HCT116 (cell line): ENCODE measurements around the gene KIRREL3. TPM values are rescaled to one million over a fixed set of nuclear protein-coding genes. Genes with fewer than 3 reads are reported as not detected.

Experiments
- ATAC-seq: fragments of 200-7000 bp; cut with Tn5 transposase; 2 replicates; pipeline ENCODE4 v1.9.1; 2020; ENCODE audit warnings: mild to moderate bottlenecking, moderate library complexity
- BruUV-seq: library from RNA; stranded (reverse); fragments of 400-500 nt; replicated peaks from 2 replicates; lab custom pipeline; 2021; lab: Mats Ljungman, UMichigan
- CTCF ChIA-PET: fragments of 300-600 bp; sonication (Branson Sonifier 250); formaldehyde crosslinking; loops from one replicate; lab custom pipeline; 2021; ENCODE audit warnings: antibody characterized with exemption; lab: Charles Lee
- POLR2A ChIA-PET: fragments of 300-600, 350-600 bp; sonication (Branson Sonifier 250); formaldehyde crosslinking; loops from one replicate; lab custom pipeline; 2021; ENCODE audit warnings: antibody characterized with exemption; lab: Charles Lee
- RAD21 ChIA-PET, 2 experiments: fragments of 300-600 bp; sonication (Branson Sonifier 250); formaldehyde crosslinking; loops; one replicate each; lab custom pipeline; 2023; ENCODE audit warnings: low total read pairs in 2 of 2; ENCODE audit not compliant: uncharacterized antibody in 2 of 2, unreplicated experiment in 2 of 2, low non-redundant PET in 1 of 2; lab: Charles Lee
- DNase-seq: peaks from one replicate; pipeline ENCODE4 v3.0.0-alpha.2; 2010; ENCODE audit warnings: low read depth, low spot score
- H2AFZ ChIP-seq: fragments of 200-600 bp; shearing (Covaris generic), sonication (generic); 2 replicates; pipeline ENCODE4 v1.6.1; 2017; ENCODE audit warnings: low read depth, mixed run types, mixed read lengths, antibody characterized with exemption, low read length; ENCODE audit not compliant: poor library complexity, severe bottlenecking
- H3K27ac ChIP-seq: 2 replicates; pipeline ENCODE4 v1.5.1; 2012; ENCODE audit warnings: low read depth, low read length
- H3K27me3 ChIP-seq: fragments of 200-600 bp; sonication (generic); 2 replicates; pipeline ENCODE4 v1.6.1; 2016; ENCODE audit warnings: mixed run types, low read length, mixed read lengths; ENCODE audit not compliant: insufficient read depth
- H3K36me3 ChIP-seq, 2 experiments: fragments of 200-500 bp in 1 of 2; fragments of 200-600 bp in 1 of 2; sonication (Bioruptor generic) in 1 of 2; sonication (generic) in 1 of 2; 2 replicates each; pipeline versions ENCODE4 v1.5.1 to v1.6.1; 2014 to 2016; ENCODE audit warnings: low read length in 2 of 2, inconsistent platforms in 1 of 2, mixed read lengths in 1 of 2, mixed run types in 1 of 2; ENCODE audit not compliant: insufficient read depth in 2 of 2, control insufficient read depth in 1 of 2
- H3K4me1 ChIP-seq, 2 experiments: fragments of 200-600 bp in 1 of 2; sonication (generic) in 1 of 2; 2 replicates each; pipeline versions ENCODE4 v1.5.1 to v1.6.1; 2012 to 2017; ENCODE audit warnings: low read length in 2 of 2, inconsistent platforms in 1 of 2, mild to moderate bottlenecking in 1 of 2, mixed read lengths in 1 of 2, mixed run types in 1 of 2, moderate library complexity in 1 of 2; ENCODE audit not compliant: insufficient read depth in 2 of 2, control insufficient read depth in 1 of 2
- H3K4me2 ChIP-seq: fragments of 200-600 bp; sonication (generic); 2 replicates; pipeline ENCODE4 v1.6.1; 2017; ENCODE audit warnings: mixed run types, low read length, mixed read lengths
- H3K4me3 ChIP-seq, 2 experiments: fragments of 200-600 bp in 1 of 2; sonication (generic) in 1 of 2; replicated peaks in 1 of 2; 2 replicates each; pipeline ENCODE4 v1.5.1; 2011 to 2016; ENCODE audit warnings: low read length in 2 of 2, control low read depth in 1 of 2, low read depth in 1 of 2, mild to moderate bottlenecking in 1 of 2, mixed read lengths in 1 of 2, mixed run types in 1 of 2
- H3K79me2 ChIP-seq: fragments of 200-600 bp; sonication (generic); 2 replicates; pipeline ENCODE4 v1.6.1; 2017; ENCODE audit warnings: mild to moderate bottlenecking, mixed run types, low read length, moderate library complexity, mixed read lengths; ENCODE audit not compliant: insufficient read depth
- H3K9ac ChIP-seq: fragments of 200-600 bp; sonication (generic); 2 replicates; pipeline ENCODE4 v1.6.1; 2016; ENCODE audit warnings: low read length, mixed read lengths
- H3K9me2 ChIP-seq: fragments of 200-600 bp; sonication (generic), shearing (Covaris generic); 2 replicates; pipeline ENCODE4 v1.6.1; 2017; ENCODE audit warnings: mixed run types, mild to moderate bottlenecking, moderate library complexity; ENCODE audit not compliant: insufficient read depth
- H3K9me3 ChIP-seq, 2 experiments: fragments of 200-500 bp in 1 of 2; fragments of 200-600 bp in 1 of 2; sonication (Bioruptor generic) in 1 of 2; sonication (generic) in 1 of 2; 2 replicates each; pipeline ENCODE4 v1.6.1; 2014 to 2017; ENCODE audit warnings: low read length in 2 of 2, mixed read lengths in 2 of 2, inconsistent platforms in 1 of 2, low read depth in 1 of 2, mild to moderate bottlenecking in 1 of 2, mixed run types in 1 of 2, moderate library complexity in 1 of 2; ENCODE audit not compliant: control insufficient read depth in 1 of 2, insufficient read depth in 1 of 2
- H4K20me1 ChIP-seq: fragments of 200-600 bp; sonication (generic), shearing (Covaris generic); 2 replicates; pipeline ENCODE4 v1.6.1; 2017; ENCODE audit warnings: mixed run types, mild to moderate bottlenecking, moderate library complexity; ENCODE audit not compliant: insufficient read depth
- ATF3 ChIP-seq: IDR thresholded peaks from 2 replicates; pipeline ENCODE4 v1.6.1; 2012
- CBX3 ChIP-seq: IDR thresholded peaks from 2 replicates; pipeline ENCODE4 v1.6.1; 2012; ENCODE audit warnings: low read depth
- CTCF ChIP-seq, 3 experiments: fragments of 200-600 bp in 1 of 3; sonication (generic) in 1 of 3; IDR thresholded peaks in 2 of 3; conservative IDR thresholded peaks in 1 of 3; 2 replicates each; pipeline ENCODE4 v1.5.1; 2012 to 2017; ENCODE audit warnings: low read depth in 2 of 3, low read length in 2 of 3, antibody characterized with exemption in 1 of 3, borderline replicate concordance in 1 of 3, control low read depth in 1 of 3, mild to moderate bottlenecking in 1 of 3, mixed read lengths in 1 of 3, mixed run types in 1 of 3, moderate library complexity in 1 of 3; ENCODE audit not compliant: insufficient read depth in 1 of 3
- EGR1 ChIP-seq: IDR thresholded peaks from 2 replicates; pipeline ENCODE4 v1.6.1; 2012; ENCODE audit warnings: low read depth
- ELF1 ChIP-seq: IDR thresholded peaks from 2 replicates; pipeline ENCODE4 v1.6.1; 2012; ENCODE audit warnings: low read depth, borderline replicate concordance
- MAX ChIP-seq: IDR thresholded peaks from 2 replicates; pipeline ENCODE4 v1.6.1; 2012
- POLR2AphosphoS5 ChIP-seq: IDR thresholded peaks from 2 replicates; pipeline ENCODE4 v1.6.1; 2011; ENCODE audit warnings: mild to moderate bottlenecking, low read depth, low read length, moderate library complexity
- SIN3A ChIP-seq: IDR thresholded peaks from 2 replicates; pipeline ENCODE4 v1.6.1; 2012; ENCODE audit warnings: low read depth
- SP1 ChIP-seq: IDR thresholded peaks from 2 replicates; pipeline ENCODE4 v1.6.1; 2012; ENCODE audit warnings: low read depth
- TCF7L2 ChIP-seq: IDR thresholded peaks from 2 replicates; pipeline ENCODE4 v1.7.0; 2011; ENCODE audit warnings: borderline replicate concordance, inconsistent platforms; ENCODE audit not compliant: insufficient read depth, insufficient read length; ENCODE audit errors: extremely low read depth
- YY1 ChIP-seq: IDR thresholded peaks from 2 replicates; pipeline ENCODE4 v1.6.1; 2011; ENCODE audit warnings: low read length, low read depth, moderate library complexity, mild to moderate bottlenecking; ENCODE audit not compliant: insufficient replicate concordance; ENCODE audit errors: extremely low read depth
- ZBTB33 ChIP-seq: IDR thresholded peaks from 2 replicates; pipeline ENCODE4 v1.6.1; 2011; ENCODE audit warnings: mild to moderate bottlenecking, low read length, moderate library complexity; ENCODE audit not compliant: insufficient replicate concordance; ENCODE audit errors: extremely low read depth
- ZFX ChIP-seq: fragments of 450-650 bp; IDR thresholded peaks from 2 replicates; pipeline ENCODE4 v1.6.1; 2017
- intact Hi-C: fragments of 100-400 bp; cut with micrococcal nuclease; formaldehyde crosslinking; loops from 2 replicates; pipeline ENCODE4 v1.10.0; 2022
- total RNA-seq: library from RNA; stranded (reverse); gene quantifications from one replicate; pipeline ENCODE4 v1.2.1, GENCODE V29; 2021; ENCODE audit not compliant: unreplicated experiment

Gene KIRREL3
- total RNA-seq, 1 experiment from 2014 or later, result not detected

GRCh38 chr11:126595560-126595959, 405.0 kb downstream of the KIRREL3 start:
- Histone ChIP-seq H3K9me3 (no peaks in the 10 kb centered on the region), H2AFZ (no peak overlapping the region), H3K9ac (no peak overlapping the region), H3K27me3 (peaks cover 36% of the 10 kb centered on the region), H3K79me2 (no peaks in the 10 kb centered on the region), H3K36me3 (no peaks in the 10 kb centered on the region), H3K4me2 (no peak overlapping the region), H3K9me2 (no peaks in the 10 kb centered on the region), H4K20me1 (no peaks in the 10 kb centered on the region), H3K27ac (no peak overlapping the region), H3K4me1 (no peaks in the 10 kb centered on the region), H3K4me3 (no peak overlapping the region)
- ChIA-PET CTCF (no interaction called here), RAD21 (no interaction called here), POLR2A (no interaction called here)
- TF ChIP-seq CTCF (IDR thresholded peaks at IDR 0.05 in 2 of 3, conservative IDR thresholded peaks at IDR 0.05 in 1 of 3; ENCODE audit: borderline replicate concordance in 1 of 3, insufficient read depth in 1 of 3, low read depth in 2 of 3, low read length in 2 of 3) (0 out of 6 replicates have a peak, but pooled peaks of 1 of the 3 experiments have one; percentile 13), ZBTB33 (no peak), EGR1 (no peak)
- ATAC-seq, result no peak
- no TSS peak for BruUV-seq
- intact Hi-C loops, result no loop called here
- no peak for DNase-seq

- BruUV-seq, result no TSS peak
- RAD21 ChIA-PET, result no interaction called here
- H3K4me3 ChIP-seq, result no peak overlapping the region
- H3K4me2 ChIP-seq, result no peak overlapping the region
- no peaks in the 10 kb centered on the region for H3K79me2 ChIP-seq
- H4K20me1 ChIP-seq, result no peaks in the 10 kb centered on the region
- H3K36me3 ChIP-seq, result no peaks in the 10 kb centered on the region
- peaks cover 33% of the 10 kb centered on the region for H3K27me3 ChIP-seq
- H3K4me1 ChIP-seq, result no peaks in the 10 kb centered on the region
- intact Hi-C loops, result no loop called here
- no peaks in the 10 kb centered on the region for H3K9me3 ChIP-seq
- no peak overlapping the region for H2AFZ ChIP-seq
- no peaks in the 10 kb centered on the region for H3K9me2 ChIP-seq
- no peak overlapping the region for H3K9ac ChIP-seq
- POLR2A ChIA-PET, result no interaction called here
- ATAC-seq, result no peak
- CTCF ChIA-PET, result interaction anchor here (1.3 kb wide), 1 partner anchor 12 kb away, joined by 5 read pairs; no protein-coding TSS in a partner anchor
- no peak for DNase-seq
- H3K27ac ChIP-seq, result no peak overlapping the region
- TF ChIP-seq ELF1 (no peak), SP1 (no peak), TCF7L2 (no peak), ZBTB33 (no peak), MAX (no peak), YY1 (no peak), POLR2AphosphoS5 (no peak), CBX3 (no peak), SIN3A (no peak), ATF3 (no peak), EGR1 (no peak), ZFX (no peak)
Measured at GRCh38 chr11:126594921-126595367, 405.6 kb downstream of the KIRREL3 start.
